Mesenchymal stem cell (in vitro differentiated cells and primary cell): ENCODE results near the gene KRT5.
"Not testable (repeated sequence)": the region's sequence is repeated elsewhere in the genome, so short reads cannot be mapped to it uniquely, and the experiment has no call there.

Experiments used
- DNase-seq: peaks from one replicate; pipeline ENCODE4 v3.0.0-alpha.2; 2013
- H2AFZ ChIP-seq: one replicate; pipeline ENCODE4 v1.6.1; 2013; ENCODE audit warnings: low read depth, mild to moderate bottlenecking, control low read depth, inconsistent platforms, low read length, moderate library complexity
- H2AK5ac ChIP-seq: 2 replicates; pipeline ENCODE4 v1.6.1; 2013; ENCODE audit warnings: low read length, moderate library complexity, mild to moderate bottlenecking, inconsistent platforms; ENCODE audit not compliant: severe bottlenecking
- H2BK120ac ChIP-seq: one replicate; pipeline ENCODE4 v1.6.1; 2013; ENCODE audit warnings: low read depth, mild to moderate bottlenecking, inconsistent platforms, low read length, moderate library complexity
- H2BK12ac ChIP-seq, 2 experiments: one replicate each; pipeline ENCODE4 v1.6.1; 2013; ENCODE audit warnings: inconsistent platforms in 2 of 2, low read length in 2 of 2, mild to moderate bottlenecking in 2 of 2, moderate library complexity in 2 of 2, control low read depth in 1 of 2
- H2BK15ac ChIP-seq: one replicate; pipeline ENCODE4 v1.6.1; 2013; ENCODE audit warnings: mild to moderate bottlenecking, low read depth, inconsistent platforms; ENCODE audit not compliant: poor library complexity, severe bottlenecking
- H2BK5ac ChIP-seq: 2 replicates; pipeline ENCODE4 v1.6.1; 2013; ENCODE audit warnings: low read depth, mild to moderate bottlenecking, low read length, control low read depth, inconsistent platforms; ENCODE audit not compliant: poor library complexity, severe bottlenecking
- H3K14ac ChIP-seq, 2 experiments: one replicate each; pipeline ENCODE4 v1.6.1; 2013; ENCODE audit warnings: inconsistent platforms in 2 of 2, low read length in 2 of 2, control low read depth in 1 of 2, mild to moderate bottlenecking in 1 of 2, moderate library complexity in 1 of 2
- H3K18ac ChIP-seq, 2 experiments: one replicate each; pipeline ENCODE4 v1.6.1; 2013; ENCODE audit warnings: inconsistent platforms in 2 of 2, low read length in 2 of 2, control low read depth in 1 of 2, low read depth in 1 of 2, mild to moderate bottlenecking in 1 of 2
- H3K23ac ChIP-seq, 2 experiments: one replicate each; pipeline ENCODE4 v1.6.1; 2013; ENCODE audit warnings: inconsistent platforms in 2 of 2, low read length in 2 of 2, mild to moderate bottlenecking in 2 of 2, moderate library complexity in 2 of 2, control low read depth in 1 of 2
- H3K27ac ChIP-seq: 2 replicates; pipeline ENCODE4 v1.5.1; 2013; ENCODE audit warnings: mild to moderate bottlenecking, moderate library complexity, low read length, control low read depth, inconsistent platforms; ENCODE audit not compliant: poor library complexity, severe bottlenecking
- H3K27me3 ChIP-seq, 2 experiments: 2 replicates each; pipeline versions ENCODE4 v1.6.1 to v1.7.0; 2013; ENCODE audit warnings: low read length in 2 of 2, mild to moderate bottlenecking in 2 of 2, moderate library complexity in 2 of 2, control low read depth in 1 of 2, inconsistent platforms in 1 of 2; ENCODE audit not compliant: control insufficient read depth in 1 of 2, insufficient read depth in 1 of 2
- H3K36me3 ChIP-seq, 2 experiments: 2 replicates each; pipeline versions ENCODE4 v1.6.1 to v1.7.0; 2013; ENCODE audit warnings: low read length in 2 of 2, control low read depth in 1 of 2, inconsistent platforms in 1 of 2, low read depth in 1 of 2, mild to moderate bottlenecking in 1 of 2; ENCODE audit not compliant: insufficient read depth in 2 of 2, control insufficient read depth in 1 of 2
- H3K4ac ChIP-seq, 2 experiments: one replicate each; pipeline ENCODE4 v1.6.1; 2013; ENCODE audit warnings: inconsistent platforms in 2 of 2, low read length in 2 of 2, mild to moderate bottlenecking in 2 of 2, moderate library complexity in 2 of 2, control low read depth in 1 of 2, low read depth in 1 of 2
- H3K4me1 ChIP-seq: 2 replicates; pipeline ENCODE4 v1.6.1; 2013; ENCODE audit warnings: low read depth, low read length, control low read depth; ENCODE audit not compliant: control insufficient read depth, insufficient read depth
- H3K4me2 ChIP-seq: 2 replicates; pipeline ENCODE4 v1.6.1; 2013; ENCODE audit warnings: low read length, mild to moderate bottlenecking, inconsistent platforms; ENCODE audit not compliant: poor library complexity, severe bottlenecking
- H3K4me3 ChIP-seq, 2 experiments: 2 replicates each; pipeline versions ENCODE4 v1.5.1 to v1.7.0; 2013; ENCODE audit warnings: low read length in 2 of 2, mild to moderate bottlenecking in 2 of 2, control low read depth in 1 of 2, low read depth in 1 of 2; ENCODE audit not compliant: insufficient read depth in 1 of 2
- H3K79me1 ChIP-seq: replicated peaks from 2 replicates; pipeline ENCODE4 v1.6.1; 2013; ENCODE audit warnings: mild to moderate bottlenecking, control low read depth, low read length, inconsistent platforms; ENCODE audit not compliant: poor library complexity, severe bottlenecking
- H3K9ac ChIP-seq: 2 replicates; pipeline ENCODE4 v1.7.0; 2013; ENCODE audit warnings: mild to moderate bottlenecking, low read length, moderate library complexity
- H3K9me3 ChIP-seq: 2 replicates; pipeline ENCODE4 v1.7.0; 2013; ENCODE audit warnings: mild to moderate bottlenecking, low read length; ENCODE audit not compliant: control insufficient read depth
- H4K8ac ChIP-seq: one replicate; pipeline ENCODE4 v1.6.1; 2013; ENCODE audit warnings: inconsistent platforms, mild to moderate bottlenecking, low read length, moderate library complexity
- H4K91ac ChIP-seq: one replicate; pipeline ENCODE4 v1.6.1; 2013; ENCODE audit warnings: mild to moderate bottlenecking, low read length, inconsistent platforms
- WGBS: methylation state at CpG from one replicate; pipeline ENCODE4 v1.1.7; 2013; ENCODE audit warnings: mixed read lengths; 5-methylcytosine and 5-hydroxymethylcytosine counted together

Gene KRT5

DNA sequence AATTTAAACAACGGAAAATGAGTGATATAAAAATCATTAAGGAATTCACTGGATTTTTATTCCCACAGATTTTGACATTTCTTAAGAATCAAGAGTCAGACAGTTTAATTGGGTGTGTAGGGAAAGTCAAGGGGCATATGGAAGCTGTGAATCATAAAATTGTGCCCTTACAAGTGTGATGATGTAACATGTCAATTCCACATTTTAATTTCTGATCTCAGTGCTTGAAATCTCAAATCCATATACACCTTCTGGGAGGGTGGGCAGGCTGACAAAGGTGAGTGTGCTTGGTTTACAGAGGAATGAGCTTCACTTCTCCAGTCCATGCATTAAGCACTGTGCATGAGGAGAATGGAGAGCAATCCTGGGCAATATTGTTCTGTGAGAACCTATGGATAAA is 26.1 kb downstream of the KRT5 start:
- no peak overlapping the region for H2BK120ac ChIP-seq
- H2BK15ac ChIP-seq = no peak overlapping the region
- peaks cover 25 to 66% of the 10 kb centered on the region in 2 experiments for H3K27me3 ChIP-seq
- no peak overlapping the region for H2BK12ac ChIP-seq
- no peak overlapping the region for H3K27ac ChIP-seq
- H3K9me3 ChIP-seq = no peaks in the 10 kb centered on the region
- no peak for DNase-seq
- H3K18ac ChIP-seq = no peak overlapping the region
- no peak overlapping the region for H4K91ac ChIP-seq
- no peak overlapping the region for H4K8ac ChIP-seq
- H3K4me3 ChIP-seq = no peak overlapping the region
- no peak overlapping the region for H2BK5ac ChIP-seq
- H3K14ac ChIP-seq = no peak overlapping the region
- no CpG with 5 or more reads among the region's 1 CpG for WGBS
- no peaks in the 10 kb centered on the region for H3K36me3 ChIP-seq
- H2AK5ac ChIP-seq = no peak overlapping the region
- no peak overlapping the region for H3K4me2 ChIP-seq
- H3K23ac ChIP-seq = no peak overlapping the region
- peaks cover 2% of the 10 kb centered on the region for H3K4me1 ChIP-seq
- H2AFZ ChIP-seq = no peak overlapping the region
- H3K9ac ChIP-seq = no peak overlapping the region
- H3K4ac ChIP-seq = no peak overlapping the region
- no peaks in the 10 kb centered on the region for H3K79me1 ChIP-seq

GRCh38 chr12:52493172-52493571 is 27.0 kb downstream of the KRT5 start, which contains the start of gene KRT6A:
Gene KRT6A, minus strand, starts transcription at chr12:52493257. Its CDS starts 69 bp downstream, at chr12:52493188.
- no peak within 1 kb of the TSS for H3K4me3 ChIP-seq
- H3K9me3 ChIP-seq = no peaks in the 10 kb centered on the region
- H2BK12ac ChIP-seq = no peak within 1 kb of the TSS
- no peak within 1 kb of the TSS for H4K91ac ChIP-seq
- no peak within 1 kb of the TSS for H2BK120ac ChIP-seq
- H3K18ac ChIP-seq = no peak within 1 kb of the TSS
- H3K79me1 ChIP-seq = no peaks in the 10 kb centered on the region
- DNase-seq = no peak
- no peak within 1 kb of the TSS for H3K4me2 ChIP-seq
- H3K36me3 ChIP-seq = no peaks in the 10 kb centered on the region
- WGBS = 92% methylated on average over 2 of the region's 2 CpGs
- no peak within 1 kb of the TSS for H3K27ac ChIP-seq
- H2BK5ac ChIP-seq = no peak within 1 kb of the TSS
- no peak within 1 kb of the TSS for H2AFZ ChIP-seq
- H2AK5ac ChIP-seq = no peak within 1 kb of the TSS
- no peak within 1 kb of the TSS for H3K9ac ChIP-seq
- no peak within 1 kb of the TSS for H4K8ac ChIP-seq
- H3K27me3 ChIP-seq = peaks cover 25 to 66% of the 10 kb centered on the region in 2 experiments
- no peak within 1 kb of the TSS for H3K23ac ChIP-seq
- no peak within 1 kb of the TSS for H3K4ac ChIP-seq
- no peak within 1 kb of the TSS for H3K14ac ChIP-seq
- H2BK15ac ChIP-seq = no peak within 1 kb of the TSS
- peaks cover 2% of the 10 kb centered on the region for H3K4me1 ChIP-seq

DNA sequence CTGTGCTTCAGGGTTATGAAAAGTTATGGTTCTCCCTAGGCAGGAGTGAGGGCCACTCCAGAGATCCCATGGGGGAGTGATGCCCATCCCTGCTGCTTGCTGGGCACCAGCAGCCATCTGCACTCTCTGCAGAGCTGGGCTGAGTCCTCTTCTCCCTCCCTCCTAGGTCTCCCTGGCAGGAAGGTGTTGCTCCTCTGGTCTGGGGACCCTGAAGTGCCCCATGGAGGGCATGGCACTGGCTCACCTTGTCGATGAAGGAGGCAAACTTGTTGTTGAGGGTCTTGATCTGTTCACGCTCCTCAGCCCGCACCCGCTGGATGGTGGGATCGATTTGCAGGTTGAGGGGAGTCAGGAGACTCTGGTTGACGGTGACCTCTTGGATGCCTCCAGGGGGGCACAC is 27.8 kb downstream of the KRT5 start:
- not testable (repeated sequence) for H2BK12ac ChIP-seq, H3K18ac ChIP-seq, H2BK120ac ChIP-seq, H3K14ac ChIP-seq, H3K4ac ChIP-seq, H3K79me1 ChIP-seq, H4K91ac ChIP-seq, H3K4me1 ChIP-seq, H2AFZ ChIP-seq, H2AK5ac ChIP-seq, H2BK5ac ChIP-seq, H3K9ac ChIP-seq, H3K4me3 ChIP-seq, H3K27ac ChIP-seq, DNase-seq, H3K9me3 ChIP-seq, H3K36me3 ChIP-seq, H3K23ac ChIP-seq, H3K4me2 ChIP-seq, H4K8ac ChIP-seq, H2BK15ac ChIP-seq
- H3K27me3 ChIP-seq = peaks cover 23 to 65% of the 10 kb centered on the region in 2 experiments
- WGBS = no CpG with 5 or more reads among the region's 6 CpGs

DNA sequence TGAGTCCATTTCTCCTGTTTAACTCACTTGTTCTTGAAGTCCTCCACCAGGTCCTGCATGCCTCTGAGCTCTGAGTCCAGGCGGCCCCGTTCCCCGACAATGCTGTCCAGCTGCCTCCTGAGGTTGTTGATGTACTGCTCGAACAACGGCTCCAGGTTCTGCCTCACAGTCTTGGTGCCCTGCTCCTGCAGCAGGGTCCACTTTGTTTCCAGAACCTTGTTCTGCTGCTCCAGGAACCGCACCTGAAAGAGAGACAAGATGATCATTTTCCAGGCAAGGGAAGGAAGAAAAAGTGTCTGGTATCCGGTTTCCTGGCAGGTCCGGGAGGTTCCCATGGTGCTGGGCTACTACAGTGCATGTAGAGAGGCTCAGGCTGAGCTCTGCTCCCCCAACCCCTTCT is 28.7 kb downstream of the KRT5 start:
- H3K79me1 ChIP-seq, H3K4me3 ChIP-seq, H3K4ac ChIP-seq, H3K18ac ChIP-seq, H2AFZ ChIP-seq, H3K36me3 ChIP-seq, H3K23ac ChIP-seq, H3K27ac ChIP-seq, H2BK12ac ChIP-seq, H4K8ac ChIP-seq, H3K4me1 ChIP-seq, H2BK120ac ChIP-seq, H3K4me2 ChIP-seq, H4K91ac ChIP-seq, H2BK15ac ChIP-seq, H3K9ac ChIP-seq, H3K14ac ChIP-seq, H2BK5ac ChIP-seq, H3K9me3 ChIP-seq, DNase-seq, H2AK5ac ChIP-seq: not testable (repeated sequence)
- peaks cover 23 to 66% of the 10 kb centered on the region in 2 experiments for H3K27me3 ChIP-seq
- WGBS = 76% methylated on average over 8 of the region's 8 CpGs
